GM20000 (cell line): ENCODE data around the gene SLCO2B1.

Source experiments
- DNase-seq: peaks from one replicate; pipeline ENCODE4 v3.0.0; 2012; ENCODE audit warnings: low spot score
- CTCF ChIP-seq: IDR thresholded peaks from 2 replicates; pipeline ENCODE4 v1.5.1; 2012; ENCODE audit warnings: mild to moderate bottlenecking, control low read depth; ENCODE audit errors: extremely low read depth, missing control alignments

Gene SLCO2B1

DNA sequence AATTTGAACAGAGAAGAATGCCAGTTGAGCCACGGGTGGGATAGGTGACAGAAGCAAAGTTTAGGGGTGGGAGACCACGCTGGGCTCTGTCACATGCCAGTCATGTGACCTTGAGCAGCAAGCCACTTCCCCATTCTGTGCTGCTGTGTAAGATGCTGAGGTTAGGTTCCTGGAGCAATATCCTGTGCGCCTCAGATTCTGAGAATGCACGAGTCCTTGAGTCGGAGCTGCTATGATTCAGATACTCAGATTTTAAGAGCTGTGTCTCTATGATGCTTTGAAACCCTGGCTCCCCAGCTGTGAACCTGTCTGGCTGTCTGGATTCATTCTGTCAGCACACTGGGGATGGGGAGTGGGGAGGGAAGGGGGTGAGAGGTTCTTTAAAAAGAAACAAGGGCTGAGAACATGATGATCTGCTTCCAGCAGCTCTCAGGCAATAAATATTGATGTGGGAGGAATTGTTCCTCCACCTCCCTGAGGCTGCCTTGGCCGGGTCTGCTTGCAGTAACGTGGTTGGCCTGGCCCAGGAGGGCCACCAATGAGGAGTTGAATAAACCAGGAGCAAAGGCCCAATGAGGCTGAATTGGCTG, 24.0 kb downstream of the SLCO2B1 start:
- no peak for TF ChIP-seq CTCF
- no peak for DNase-seq

- TF ChIP-seq CTCF, result no peak
- DNase-seq, result no peak
These were observed 31.8 kb downstream of the SLCO2B1 start for GRCh38 chr11:75182664-75183063.

DNA sequence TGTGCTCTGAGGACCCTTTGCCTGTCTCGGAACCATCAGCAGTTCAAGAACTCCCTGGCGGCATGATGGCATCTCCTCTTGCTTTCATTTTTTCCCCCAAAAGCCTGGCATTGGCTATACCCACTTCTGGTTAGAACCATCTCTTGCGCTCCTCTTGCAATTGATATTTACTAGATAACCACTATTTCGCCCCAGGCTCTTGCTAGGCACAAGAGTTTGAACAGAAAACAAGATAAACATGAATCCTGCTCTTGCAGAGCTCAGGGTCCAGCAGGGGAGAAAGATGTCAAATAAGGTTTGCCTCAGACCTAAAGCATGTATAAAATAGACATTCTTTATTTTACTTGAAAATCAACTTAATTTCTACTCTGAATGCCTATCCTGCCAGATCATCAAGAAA, 33.1 kb downstream of the SLCO2B1 start:
- DNase-seq, result no peak
- no peak for TF ChIP-seq CTCF

GRCh38 chr11:75184757-75185425, 34.0 kb downstream of the SLCO2B1 start:
- TF ChIP-seq CTCF, result no peak
- DNase-seq, result no peak

DNA sequence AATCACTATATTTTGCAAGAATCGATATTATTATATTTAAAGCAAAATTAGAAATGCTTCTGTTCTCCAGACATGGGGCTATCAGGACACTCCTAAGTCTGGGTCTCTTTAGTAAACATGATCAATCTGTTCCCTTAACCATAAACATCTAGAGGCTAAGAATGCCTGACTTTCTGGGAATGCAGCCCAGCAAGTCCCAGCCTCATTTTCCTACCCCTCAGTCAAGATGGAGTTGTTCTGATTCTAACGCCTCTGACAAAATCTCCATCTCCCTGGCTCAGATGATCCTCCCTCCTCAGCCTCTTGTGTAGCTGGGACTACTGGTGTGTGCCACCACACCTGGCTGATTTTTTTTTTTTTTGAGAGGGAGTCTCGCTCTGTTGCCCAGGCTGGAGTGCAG, 35.0 kb downstream of the SLCO2B1 start:
- TF ChIP-seq CTCF, result no peak
- DNase-seq, result no peak

- no peak for TF ChIP-seq CTCF
- no peak for DNase-seq
These were observed 36.1 kb downstream of the SLCO2B1 start for GRCh38 chr11:75186999-75187398.

DNA sequence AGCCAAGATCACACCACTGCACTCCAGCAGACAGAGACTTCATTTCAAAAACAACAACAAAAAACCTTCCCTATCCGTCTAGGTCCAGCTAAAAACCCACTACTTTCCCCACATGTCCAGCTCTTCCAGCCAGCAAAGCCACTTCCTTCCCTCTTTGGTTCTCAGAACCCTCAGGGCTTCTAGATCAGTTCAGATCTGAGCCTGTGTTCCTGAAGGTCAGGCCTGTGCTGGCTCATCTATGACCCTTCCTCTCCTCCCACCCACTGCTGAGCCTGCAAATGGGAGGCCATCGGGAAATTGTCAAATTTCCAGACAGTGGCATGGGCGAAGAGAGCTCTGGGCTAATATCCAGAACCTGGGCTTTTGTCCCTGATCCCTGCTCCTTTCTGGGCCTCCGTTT, 37.8 kb downstream of the SLCO2B1 start:
- TF ChIP-seq CTCF, result no peak
- DNase-seq, result no peak
